Dermis blood vessel endothelial cell (primary cell): ENCODE results near the gene CCDC152. TPM values are rescaled to one million over a fixed set of nuclear protein-coding genes. Genes with fewer than 3 reads are reported as not detected.
"Not testable (repeated sequence)": the region's sequence is repeated elsewhere in the genome, so short reads cannot be mapped to it uniquely, and the experiment has no call there.

Experiments used
- DNase-seq: peaks from one replicate; pipeline ENCODE4 v3.0.0; 2010
- total RNA-seq: library from RNA; depleted of rRNA; stranded (reverse); fragments of >200 nt; gene quantifications from 2 replicates; pipeline ENCODE4 v1.2.3, GENCODE V29; 2014

CCDC152 gene
- total RNA-seq, 1 donor from 2014 or later, result 0.51 TPM

DNA sequence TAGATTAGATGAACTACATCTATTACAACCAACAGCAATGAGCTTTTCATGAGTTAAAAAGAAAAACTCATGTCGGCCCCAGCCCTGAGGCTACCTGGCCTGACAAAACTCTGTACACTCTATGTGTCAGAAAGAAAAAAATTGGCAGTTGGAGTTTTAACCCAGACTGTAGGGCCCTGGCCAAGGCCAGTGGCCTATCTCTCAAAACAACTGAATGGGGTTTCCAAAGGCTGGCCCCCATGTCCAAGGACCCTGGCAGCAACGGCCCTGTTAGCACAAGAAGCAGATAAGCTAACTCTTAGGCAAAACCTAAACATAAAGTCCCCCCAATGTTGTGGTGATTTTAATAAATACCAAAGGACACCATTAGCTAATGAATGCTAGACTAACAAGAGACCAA, 59.9 kb downstream of the CCDC152 start:
- DNase-seq, result not testable (repeated sequence)

- no peak for DNase-seq
These were observed 63.1 kb downstream of the CCDC152 start for GRCh38 chr5:42819745-42820144.

DNA sequence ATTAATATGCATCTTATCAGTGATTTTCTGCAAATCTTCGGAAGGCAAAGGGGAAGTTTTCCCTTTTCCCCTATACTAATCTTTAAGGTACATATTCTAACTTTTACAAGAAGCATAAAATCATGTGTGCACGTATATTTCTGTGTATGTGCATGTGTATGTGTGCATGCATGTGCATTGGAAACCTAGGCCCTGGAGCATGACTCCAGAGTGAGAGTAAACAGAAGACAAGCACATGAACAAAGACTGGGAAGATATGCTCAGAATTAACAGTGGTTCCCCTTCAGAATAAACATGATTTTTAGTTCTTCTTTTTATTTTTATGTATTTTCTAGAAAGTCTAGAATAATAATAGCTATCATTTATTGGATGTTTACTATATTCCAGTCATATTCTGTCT, 65.9 kb downstream of the CCDC152 start:
- DNase-seq, result no peak

GRCh38 chr5:42824347-42824976, 67.8 kb downstream of the CCDC152 start:
- DNase-seq, result no peak

- DNase-seq, result no peak
These were observed 69.0 kb downstream of the CCDC152 start for GRCh38 chr5:42825422-42826148.

GRCh38 chr5:42826757-42827515, 70.3 kb downstream of the CCDC152 start:
- no peak for DNase-seq

DNA sequence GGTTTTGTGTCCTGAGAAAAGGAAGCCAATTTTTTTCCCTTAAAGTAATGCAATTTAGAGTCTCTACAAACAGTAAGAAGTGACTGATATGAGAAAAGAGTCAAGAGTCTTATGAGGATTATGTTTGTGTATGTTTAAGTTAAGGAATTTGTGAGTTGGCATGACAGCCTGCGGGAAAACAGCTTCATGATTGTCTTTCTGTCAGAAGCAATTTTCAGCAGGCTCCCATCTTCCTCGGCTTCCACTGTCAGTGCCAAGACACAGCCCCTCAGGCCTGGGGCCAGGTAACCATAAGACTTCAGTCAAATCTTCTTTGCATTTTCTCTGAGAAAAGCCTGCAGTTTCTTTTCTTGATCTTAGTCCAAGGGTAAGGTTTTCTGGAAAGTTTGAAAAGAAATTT, 72.1 kb downstream of the CCDC152 start:
- no peak for DNase-seq

DNA sequence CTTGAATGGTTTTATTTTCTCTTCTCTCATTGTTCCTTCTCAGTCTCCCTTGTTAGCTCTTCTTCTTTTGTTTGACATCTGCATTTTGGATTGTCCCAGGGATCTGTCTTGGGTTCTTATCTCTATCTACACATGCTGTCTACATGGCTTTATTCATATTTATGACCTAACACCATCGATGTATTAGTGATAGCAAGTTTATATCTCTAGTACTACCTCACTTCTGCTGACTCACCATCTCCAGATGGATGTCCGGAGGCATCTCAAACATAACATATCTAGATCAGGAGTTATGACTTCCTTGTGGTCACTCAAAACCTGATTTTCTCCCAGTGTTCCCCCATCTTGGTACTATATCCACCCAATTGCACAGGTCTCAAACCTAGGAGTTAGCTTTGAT, 74.3 kb downstream of the CCDC152 start:
- no peak for DNase-seq

GRCh38 chr5:42832060-42832459, 75.4 kb downstream of the CCDC152 start:
- DNase-seq, result no peak

DNA sequence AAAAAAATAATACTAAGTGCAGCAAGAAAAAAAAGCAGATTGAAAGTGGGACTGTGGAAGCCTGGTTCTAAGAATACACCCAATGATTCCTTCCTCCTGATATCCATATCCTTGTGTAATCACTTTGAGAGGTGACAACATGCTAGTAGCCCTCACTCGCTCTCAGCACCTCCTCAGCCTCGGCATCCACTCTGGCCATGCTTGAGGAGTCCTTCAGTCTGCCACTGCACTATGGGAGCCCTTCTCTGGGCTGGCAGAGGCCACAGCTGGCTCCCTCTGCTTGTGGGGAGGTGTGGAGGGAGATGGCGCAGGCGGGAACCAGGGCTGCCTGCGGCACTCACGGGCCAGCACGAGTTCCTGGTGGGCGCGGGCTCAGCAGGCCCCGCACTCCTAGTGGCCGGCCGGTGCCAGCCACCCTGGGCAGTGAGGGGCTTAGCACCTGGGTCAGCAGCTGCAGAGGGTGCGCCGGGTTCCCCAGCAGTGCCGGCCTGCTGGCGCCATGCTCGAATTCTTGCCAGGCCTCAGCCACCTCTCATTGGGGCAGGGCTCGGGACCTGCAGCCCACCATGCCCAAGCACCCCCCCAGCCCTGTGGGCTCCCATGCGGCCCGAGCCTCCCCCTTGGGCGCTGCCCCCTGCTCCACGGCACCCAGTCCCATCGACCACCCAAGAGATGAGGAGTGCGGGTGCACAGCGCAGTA, 79.6 kb downstream of the CCDC152 start:
- DNase-seq, result no peak

- DNase-seq, result no peak
These were observed 81.0 kb downstream of the CCDC152 start for GRCh38 chr5:42837601-42838000.

GRCh38 chr5:42839196-42839595, 82.6 kb downstream of the CCDC152 start:
- no peak for DNase-seq

DNA sequence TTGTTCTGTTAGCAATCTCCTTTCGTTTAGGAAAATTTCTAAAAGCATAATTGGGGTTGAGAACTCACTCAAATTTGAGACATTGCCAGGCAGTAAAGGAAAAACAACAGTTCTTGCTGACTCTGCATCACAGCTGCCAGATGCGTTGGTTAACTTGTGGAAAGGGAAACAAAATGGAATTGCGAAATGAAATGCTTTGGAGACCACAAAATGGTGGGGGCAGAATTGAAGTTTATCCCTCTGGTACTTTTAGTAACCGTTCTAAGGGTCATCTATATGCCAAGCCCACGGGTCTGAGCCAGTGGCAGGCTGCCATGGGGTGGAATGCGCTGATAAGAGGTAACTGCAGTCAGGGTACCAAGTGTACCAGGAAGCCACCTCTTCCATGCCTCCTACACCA, 83.7 kb downstream of the CCDC152 start:
- no peak for DNase-seq

DNA sequence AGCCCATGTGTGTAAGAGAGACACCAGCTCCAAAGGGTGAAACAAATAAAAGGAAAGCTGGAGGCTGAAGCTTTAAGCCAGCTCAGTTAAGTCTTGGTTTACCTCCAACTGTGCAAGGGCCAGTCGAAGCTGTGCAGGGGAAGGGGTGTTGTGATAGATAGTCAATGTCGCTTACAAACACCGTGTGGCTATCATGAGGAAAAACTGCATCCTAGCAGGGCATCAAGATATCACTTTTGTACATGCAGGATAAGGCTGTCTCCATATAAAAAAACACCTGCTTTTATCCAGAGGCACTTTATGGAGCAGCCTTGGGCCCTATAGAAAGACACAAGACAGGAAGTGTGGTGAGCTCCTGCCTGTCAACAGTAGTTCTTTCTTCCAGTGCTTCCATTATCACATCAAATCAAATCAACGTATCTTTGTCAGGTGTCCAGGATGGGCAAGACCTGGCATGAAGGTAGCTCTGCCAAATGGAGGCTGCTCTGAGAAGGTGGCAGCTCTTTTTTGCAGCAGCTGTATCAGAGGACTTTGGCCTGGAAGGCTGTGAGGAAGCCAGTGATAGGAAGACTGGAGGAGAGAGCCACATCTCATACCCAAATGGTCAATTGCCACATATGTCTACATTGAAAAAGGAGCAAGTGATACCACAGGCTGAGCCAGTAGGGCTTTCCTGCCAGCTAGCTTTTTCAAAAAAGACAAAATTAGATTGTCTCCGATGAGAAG, 84.4 kb downstream of the CCDC152 start:
- DNase-seq, result no peak

- DNase-seq, result no peak
These were observed 86.5 kb downstream of the CCDC152 start for GRCh38 chr5:42842921-42843641.

DNA sequence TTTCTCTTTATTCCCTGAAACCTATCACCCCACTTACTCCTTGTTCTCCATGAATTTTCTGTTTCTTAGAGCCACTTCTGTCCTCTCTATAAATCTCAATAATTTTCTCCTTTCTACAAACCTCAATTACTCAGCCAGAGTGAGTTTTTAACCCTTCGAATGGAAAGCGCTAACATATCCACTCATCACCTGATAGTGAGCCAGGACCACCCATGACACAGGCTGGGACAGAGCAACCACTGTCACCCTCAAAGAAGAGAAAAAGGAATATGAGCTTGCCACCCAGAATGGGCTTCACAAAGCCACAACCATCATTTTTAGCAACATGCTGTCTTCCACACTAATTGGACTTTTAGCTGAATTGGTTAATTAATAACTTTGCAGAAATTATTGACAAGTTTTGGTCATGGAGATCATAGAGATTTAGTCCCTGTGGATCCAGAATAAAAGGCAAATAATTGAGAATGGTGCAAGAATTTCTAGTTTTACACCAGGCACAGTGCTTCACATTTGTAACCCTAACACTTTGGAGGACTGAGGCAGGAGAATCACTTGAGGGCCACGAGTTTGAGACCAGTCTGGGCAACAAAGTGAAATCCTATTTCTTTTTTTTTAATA, 87.2 kb downstream of the CCDC152 start:
- DNase-seq, result no peak

GRCh38 chr5:42844408-42844807, 87.8 kb downstream of the CCDC152 start:
- DNase-seq, result not testable (repeated sequence)

- DNase-seq, result no peak
These were observed 91.9 kb downstream of the CCDC152 start for GRCh38 chr5:42848545-42848944.

DNA sequence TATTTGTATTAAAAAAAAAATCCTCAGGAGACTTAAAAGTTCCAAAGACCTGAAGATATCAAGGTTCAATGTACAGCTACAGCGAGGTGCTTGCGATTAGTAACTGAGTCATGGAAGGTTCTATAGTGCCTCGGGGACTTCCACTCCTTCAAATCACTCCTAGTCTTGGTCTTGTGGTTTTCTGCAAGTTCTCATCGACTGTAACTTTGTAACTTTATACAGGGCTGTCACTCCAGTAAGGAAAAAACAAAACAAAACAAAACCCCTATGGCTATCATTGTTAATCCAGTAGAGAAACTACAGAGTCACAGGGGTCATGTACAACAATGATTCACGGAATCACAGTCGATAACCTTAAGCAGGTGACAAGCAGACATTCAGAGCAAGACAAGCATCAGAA, 94.9 kb downstream of the CCDC152 start:
- no peak for DNase-seq
